ENCODE measurements around the gene RBM47.

RBM47 gene

DNA sequence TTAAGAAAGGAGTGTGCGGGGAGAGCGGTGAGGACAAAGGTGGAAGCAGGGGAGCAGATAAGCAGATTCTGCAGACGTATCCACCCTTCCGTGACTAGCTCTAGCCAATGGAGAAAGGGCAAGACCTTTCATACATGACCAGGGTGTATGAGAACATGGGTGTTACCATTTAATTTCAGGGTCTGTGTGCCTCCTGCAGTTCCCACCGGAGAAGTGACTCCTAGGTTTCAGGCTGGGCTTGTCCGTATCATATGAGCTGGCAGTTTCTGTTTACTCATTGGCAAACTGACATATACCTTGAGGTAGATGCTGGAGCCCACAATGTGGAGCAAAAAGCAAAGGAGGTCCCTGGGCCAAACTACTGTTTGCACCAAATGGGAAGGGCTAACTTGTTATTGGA is 6.8 kb downstream of the RBM47 start:
- no peak for DNase-seq

GRCh38 chr4:40621592-40622512 is 7.8 kb downstream of the RBM47 start:
- peak; percentile 80 for DNase-seq

DNA sequence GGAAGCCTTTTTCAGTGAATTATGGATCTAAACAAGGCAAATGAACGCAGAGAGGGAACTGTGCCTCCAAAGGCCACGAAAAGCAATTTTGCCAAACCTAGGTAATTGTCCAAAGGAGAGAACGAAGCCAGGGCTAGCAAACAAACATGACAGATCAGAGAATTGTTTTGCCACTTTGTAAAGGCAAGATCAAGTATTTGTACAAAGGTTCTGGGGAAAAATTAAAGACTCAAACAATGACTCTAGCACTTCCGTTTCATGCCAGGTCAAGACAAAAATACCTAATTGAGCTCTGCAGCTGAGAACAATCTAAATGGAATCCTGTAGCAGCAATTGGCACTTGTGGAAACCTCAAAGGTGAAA is 8.5 kb downstream of the RBM47 start:
- DNase-seq: no peak

DNA sequence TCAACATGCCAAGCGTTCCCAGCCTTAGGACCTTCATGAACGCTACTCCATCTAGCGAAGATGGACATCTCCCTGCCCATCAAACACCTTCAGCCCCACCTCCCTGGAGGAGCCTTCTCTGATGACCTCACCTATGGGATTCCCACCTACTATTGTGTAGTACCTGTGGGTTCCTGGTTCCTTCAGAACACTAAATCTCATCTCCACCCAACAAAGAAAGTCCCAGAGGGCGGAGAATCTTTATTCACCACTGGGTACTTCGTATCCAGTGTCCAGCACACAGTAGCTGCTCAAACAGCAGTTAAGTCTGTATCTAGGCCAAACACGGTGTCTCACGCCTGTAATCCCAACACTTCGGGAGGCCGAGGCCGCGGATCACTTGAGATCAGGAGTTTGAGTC is 10.1 kb downstream of the RBM47 start:
- DNase-seq: no peak

GRCh38 chr4:40617872-40618271 is 11.8 kb downstream of the RBM47 start:
- no peak for DNase-seq

DNA sequence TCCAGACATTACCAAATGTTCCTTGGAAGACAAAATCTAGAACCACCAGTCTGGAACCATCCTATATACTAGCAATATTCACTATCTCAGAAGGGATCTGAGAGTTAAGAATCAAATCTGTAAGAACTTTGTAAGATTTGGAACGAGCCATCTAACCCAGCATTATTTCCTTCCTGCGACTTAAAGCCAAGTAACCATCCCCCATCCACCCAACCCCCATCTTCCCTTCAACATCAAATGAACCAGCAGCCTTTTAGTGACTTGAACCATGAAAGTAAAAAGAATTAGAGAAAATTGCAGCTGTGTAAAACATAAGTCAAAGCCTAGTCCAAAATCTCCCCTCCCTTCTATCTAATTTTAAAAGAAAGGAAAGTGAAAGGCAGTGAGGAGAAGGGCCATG is 15.6 kb downstream of the RBM47 start:
- no peak for DNase-seq

DNA sequence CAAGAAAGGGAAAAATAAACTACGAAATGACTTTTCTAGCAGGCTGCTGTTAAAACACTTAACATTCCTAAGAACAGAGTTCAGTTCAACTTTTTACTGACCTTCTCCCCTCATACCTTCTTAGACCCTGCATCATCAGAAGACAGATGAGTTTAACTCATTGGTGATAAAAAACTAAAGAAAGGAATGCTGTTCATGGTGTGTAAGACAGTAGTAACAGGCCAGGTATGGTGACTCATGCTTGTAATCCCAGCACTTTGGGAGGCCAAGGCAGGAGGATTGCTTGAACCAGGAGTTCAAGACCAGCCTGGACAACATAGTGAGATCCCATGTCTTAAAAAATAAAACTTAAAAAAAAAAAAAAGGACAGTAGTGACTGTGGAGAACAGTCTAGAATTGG is 16.2 kb downstream of the RBM47 start:
- no peak for DNase-seq

GRCh38 chr4:40612831-40613230 is 16.8 kb downstream of the RBM47 start:
- no peak for DNase-seq

- no peak for DNase-seq
These were observed 17.4 kb downstream of the RBM47 start for GRCh38 chr4:40612283-40612682.

DNA sequence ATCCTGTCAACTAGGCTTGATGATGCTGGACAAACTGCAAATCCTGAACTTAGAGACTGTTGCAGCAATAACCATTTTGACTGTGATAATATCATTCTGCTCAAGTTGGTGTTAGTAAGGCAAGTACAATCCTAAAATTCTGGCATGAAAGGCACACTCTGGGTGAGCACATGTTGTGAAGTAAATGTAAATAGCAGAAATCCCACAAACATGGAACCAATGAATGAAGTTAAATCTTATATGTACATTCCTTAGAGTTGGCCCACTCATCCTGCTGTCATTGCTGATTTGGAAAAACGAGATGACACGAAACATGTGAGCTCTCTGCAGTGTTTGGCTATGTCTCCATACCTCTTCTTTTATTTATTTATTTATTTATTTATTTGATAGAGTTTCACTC is 21.0 kb downstream of the RBM47 start:
- no peak for DNase-seq

- DNase-seq: no peak
These were observed 22.4 kb downstream of the RBM47 start for GRCh38 chr4:40607221-40607620.

DNA sequence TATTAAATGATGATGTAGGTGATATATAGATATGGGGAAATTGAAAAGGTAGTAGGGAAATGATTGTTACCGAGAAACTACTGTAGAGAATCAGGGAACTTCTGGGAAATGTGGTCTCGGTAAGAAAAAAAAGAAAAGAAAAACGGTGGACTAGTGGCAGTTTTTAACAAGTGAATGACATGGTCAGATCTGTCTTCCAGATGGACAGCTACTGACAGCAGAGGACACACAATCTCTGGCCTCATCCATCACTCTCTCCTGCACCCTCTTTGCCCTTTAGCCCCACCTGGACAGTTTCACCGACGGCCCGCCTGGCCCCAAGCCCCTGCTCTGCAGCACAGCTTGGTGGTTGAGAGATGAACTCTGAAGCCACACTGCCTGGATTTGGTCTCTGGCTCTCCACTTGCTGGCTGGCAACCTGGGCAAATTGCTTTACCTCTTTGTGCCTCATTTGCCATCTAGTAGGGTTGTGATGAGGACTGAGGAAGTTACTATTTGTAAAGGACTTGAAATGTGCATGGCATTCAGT is 23.4 kb downstream of the RBM47 start:
- DNase-seq: no peak

GRCh38 chr4:40603281-40603680 is 26.4 kb downstream of the RBM47 start:
- no peak for DNase-seq

- no peak for DNase-seq
These were observed 28.0 kb downstream of the RBM47 start for GRCh38 chr4:40601641-40602040.

GRCh38 chr4:40600850-40601249 is 28.8 kb downstream of the RBM47 start:
- no peak for DNase-seq

DNA sequence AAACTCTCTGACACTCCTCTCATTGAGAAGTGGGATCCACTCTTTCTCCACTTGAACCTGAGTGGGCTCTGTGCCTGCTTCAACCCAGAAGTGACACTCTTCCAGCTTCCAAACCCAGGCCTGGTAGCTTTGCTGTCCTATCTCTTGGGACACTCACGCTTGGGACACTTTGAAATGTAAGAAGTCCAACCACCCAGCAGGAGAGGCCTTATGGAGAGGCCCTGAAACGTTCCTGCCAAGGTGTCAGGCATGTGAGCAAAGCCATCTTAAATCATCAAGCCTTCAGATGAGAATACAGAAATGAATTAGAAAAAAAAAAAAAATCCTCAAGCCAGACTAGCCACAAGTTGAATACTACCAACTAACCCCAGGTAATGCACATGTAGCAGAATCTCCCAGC is 30.2 kb downstream of the RBM47 start:
- no peak for DNase-seq

DNA sequence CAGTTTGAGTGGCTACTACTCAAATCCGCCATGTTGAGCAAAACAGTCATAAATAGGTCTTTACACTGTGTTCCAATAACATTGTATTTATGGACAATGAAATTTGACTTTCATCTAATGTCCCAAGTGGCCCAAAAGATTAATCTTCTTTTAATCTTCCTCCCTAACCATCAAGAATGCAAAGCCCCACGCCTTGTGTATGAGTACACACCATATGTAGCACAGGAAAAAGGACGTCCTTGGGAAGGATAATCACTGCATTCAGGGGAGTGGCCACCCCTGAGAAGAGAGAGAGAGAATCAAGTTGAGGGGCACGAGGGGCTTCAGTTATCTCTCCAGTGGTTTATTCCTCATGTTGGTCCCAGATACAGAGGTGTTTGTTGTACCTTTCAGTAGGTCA is 33.1 kb downstream of the RBM47 start:
- no peak for DNase-seq

GRCh38 chr4:40595981-40596380 is 33.7 kb downstream of the RBM47 start:
- no peak for DNase-seq

GRCh38 chr4:40594261-40595178 is 35.1 kb downstream of the RBM47 start:
- DNase-seq: no peak

DNA sequence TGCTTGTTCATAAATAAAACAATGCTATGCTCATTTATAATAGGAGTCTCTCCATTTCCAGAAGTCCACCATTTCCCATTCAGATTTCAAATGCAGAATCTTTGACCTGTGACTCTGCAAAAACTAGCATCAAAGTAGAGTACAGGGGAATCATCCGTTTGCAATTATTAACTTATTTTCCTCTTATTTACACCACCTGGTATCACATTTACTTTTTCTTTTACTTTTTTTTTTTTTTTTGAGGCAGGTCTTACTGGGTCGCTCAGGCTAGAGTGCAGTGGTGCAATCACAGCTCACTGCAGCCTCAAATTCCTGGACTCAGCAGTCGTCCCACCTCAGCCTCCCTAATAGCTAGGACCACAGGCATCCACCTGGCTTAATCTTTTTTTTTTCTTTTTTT is 37.6 kb downstream of the RBM47 start:
- DNase-seq: no peak

GRCh38 chr4:40587826-40588225 is 41.8 kb downstream of the RBM47 start:
- no peak for DNase-seq

GRCh38 chr4:40587351-40587750 is 42.3 kb downstream of the RBM47 start:
- DNase-seq: no peak

GRCh38 chr4:40586729-40587128 is 42.9 kb downstream of the RBM47 start:
- DNase-seq: no peak

DNA sequence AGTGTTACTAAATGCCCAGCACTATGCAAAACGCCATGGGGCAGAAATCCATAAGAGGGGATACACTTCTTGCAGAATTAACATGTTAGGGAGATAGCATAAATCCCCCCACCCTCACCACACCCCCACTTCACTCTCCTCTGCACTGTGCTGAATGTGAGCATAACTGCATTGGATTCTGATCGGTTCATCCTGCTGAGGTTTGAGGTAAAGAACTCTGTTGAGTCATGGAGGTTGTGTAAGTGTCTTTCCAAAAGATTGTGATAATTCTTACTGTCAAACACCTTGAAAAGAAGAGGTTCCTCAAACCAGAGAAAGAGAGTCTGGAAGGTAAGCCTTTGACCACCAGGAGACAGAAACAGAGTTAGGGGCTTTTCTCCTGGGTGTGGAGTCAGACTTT is 43.6 kb downstream of the RBM47 start:
- DNase-seq: no peak

Data from T1000 (cell line).